Measurements from ENCODE around the gene SIAH3.

SIAH3 gene

GRCh38 chr13:45852494-45852893, 941 bp upstream of the SIAH3 start:
- Histone ChIP-seq H3K4me2 (ENCODE audit: low read depth, low read length) (no peak overlapping the region), H3K27me3 (replicated peaks; ENCODE audit: insufficient read depth, low read length) (no peaks in the 10 kb centered on the region), H3K9me3 (replicated peaks; ENCODE audit: insufficient read depth, low read length) (no peaks in the 10 kb centered on the region), H3K4me3 (ENCODE audit: low read length) (no peak overlapping the region), H3K27ac (ENCODE audit: low read length) (no peak overlapping the region), H2AFZ (ENCODE audit: low read length) (no peak overlapping the region), H4K20me1 (ENCODE audit: insufficient read depth, low read length) (no peaks in the 10 kb centered on the region), H3K79me2 (ENCODE audit: low read length) (no peaks in the 10 kb centered on the region), H3K9me2 (replicated peaks; ENCODE audit: insufficient read depth, low read length) (no peaks in the 10 kb centered on the region), H3K4me1 (ENCODE audit: low read length) (peaks cover 6% of the 10 kb centered on the region; the same call in 1 of the 2 replicates), H3K9ac (ENCODE audit: low read length) (no peak overlapping the region), H3K36me3 (replicated peaks; ENCODE audit: insufficient read depth, low read length) (no peaks in the 10 kb centered on the region), H3F3A (ENCODE audit: insufficient read depth, low read length) (no peaks in the 10 kb centered on the region)
- TF ChIP-seq CTCF (IDR thresholded peaks at IDR 0.05; ENCODE audit: low read length) (no peak), EZH2phosphoT487 (IDR thresholded peaks at IDR 0.05; ENCODE audit: low read length) (no peak), EZH2 (optimal IDR thresholded peaks at IDR 0.05; ENCODE audit: low read depth, low read length) (no peak)
- no peak for DNase-seq

GRCh38 chr13:45851956-45852355, 403 bp upstream of the SIAH3 start:
- no peak overlapping the region for H3K27ac ChIP-seq (ENCODE audit: low read length)
- DNase-seq = no peak
- H4K20me1 ChIP-seq (ENCODE audit: insufficient read depth, low read length) = no peaks in the 10 kb centered on the region
- peaks cover 6% of the 10 kb centered on the region; the same call in 1 of the 2 replicates for H3K4me1 ChIP-seq (ENCODE audit: low read length)
- H3K27me3 ChIP-seq (replicated peaks; ENCODE audit: insufficient read depth, low read length) = no peaks in the 10 kb centered on the region
- no peaks in the 10 kb centered on the region for H3K9me3 ChIP-seq (replicated peaks; ENCODE audit: insufficient read depth, low read length)
- H2AFZ ChIP-seq (ENCODE audit: low read length) = no peak overlapping the region
- H3K4me2 ChIP-seq (ENCODE audit: low read depth, low read length) = no peak overlapping the region
- no peak overlapping the region for H3K4me3 ChIP-seq (ENCODE audit: low read length)
- H3K9me2 ChIP-seq (replicated peaks; ENCODE audit: insufficient read depth, low read length) = no peaks in the 10 kb centered on the region
- no peak for TF ChIP-seq CTCF (IDR thresholded peaks at IDR 0.05; ENCODE audit: low read length)
- TF ChIP-seq EZH2phosphoT487 (IDR thresholded peaks at IDR 0.05; ENCODE audit: low read length) = no peak
- TF ChIP-seq EZH2 (optimal IDR thresholded peaks at IDR 0.05; ENCODE audit: low read depth, low read length) = no peak
- H3K9ac ChIP-seq (ENCODE audit: low read length) = no peak overlapping the region
- no peaks in the 10 kb centered on the region for H3K36me3 ChIP-seq (replicated peaks; ENCODE audit: insufficient read depth, low read length)
- no peaks in the 10 kb centered on the region for H3K79me2 ChIP-seq (ENCODE audit: low read length)
- no peaks in the 10 kb centered on the region for H3F3A ChIP-seq (ENCODE audit: insufficient read depth, low read length)

- H3K4me1 ChIP-seq (ENCODE audit: low read length) = peaks cover 6% of the 10 kb centered on the region; the same call in 1 of the 2 replicates
- H3K9ac ChIP-seq (ENCODE audit: low read length) = no peak overlapping the region
- no peak for DNase-seq
- no peaks in the 10 kb centered on the region for H3K9me2 ChIP-seq (replicated peaks; ENCODE audit: insufficient read depth, low read length)
- TF ChIP-seq EZH2phosphoT487 (IDR thresholded peaks at IDR 0.05; ENCODE audit: low read length) (no peak), CTCF (IDR thresholded peaks at IDR 0.05; ENCODE audit: low read length) (no peak), EZH2 (optimal IDR thresholded peaks at IDR 0.05; ENCODE audit: low read depth, low read length) (no peak)
- H3K79me2 ChIP-seq (ENCODE audit: low read length) = no peaks in the 10 kb centered on the region
- no peak overlapping the region for H3K4me2 ChIP-seq (ENCODE audit: low read depth, low read length)
- H3K9me3 ChIP-seq (replicated peaks; ENCODE audit: insufficient read depth, low read length) = no peaks in the 10 kb centered on the region
- H3F3A ChIP-seq (ENCODE audit: insufficient read depth, low read length) = no peaks in the 10 kb centered on the region
- H3K27me3 ChIP-seq (replicated peaks; ENCODE audit: insufficient read depth, low read length) = no peaks in the 10 kb centered on the region
- no peak overlapping the region for H3K27ac ChIP-seq (ENCODE audit: low read length)
- H3K4me3 ChIP-seq (ENCODE audit: low read length) = no peak overlapping the region
- H4K20me1 ChIP-seq (ENCODE audit: insufficient read depth, low read length) = no peaks in the 10 kb centered on the region
- H3K36me3 ChIP-seq (replicated peaks; ENCODE audit: insufficient read depth, low read length) = no peaks in the 10 kb centered on the region
- no peak overlapping the region for H2AFZ ChIP-seq (ENCODE audit: low read length)
These were observed 1.4 kb downstream of the SIAH3 start for GRCh38 chr13:45850027-45850613.
